GM21381 (cell line): ENCODE measurements around the gene SATB1.
"Not testable (repeated sequence)": the region's sequence is repeated elsewhere in the genome, so short reads cannot be mapped to it uniquely, and the experiment has no call there.

ENCODE experiments used
- ATAC-seq: cut with Tn5 transposase; IDR thresholded peaks from one replicate; pipeline ENCODE4 v1.9.1; 2021; ENCODE audit warnings: mild to moderate bottlenecking, moderate library complexity; ENCODE audit not compliant: unreplicated experiment

The SATB1 gene

DNA sequence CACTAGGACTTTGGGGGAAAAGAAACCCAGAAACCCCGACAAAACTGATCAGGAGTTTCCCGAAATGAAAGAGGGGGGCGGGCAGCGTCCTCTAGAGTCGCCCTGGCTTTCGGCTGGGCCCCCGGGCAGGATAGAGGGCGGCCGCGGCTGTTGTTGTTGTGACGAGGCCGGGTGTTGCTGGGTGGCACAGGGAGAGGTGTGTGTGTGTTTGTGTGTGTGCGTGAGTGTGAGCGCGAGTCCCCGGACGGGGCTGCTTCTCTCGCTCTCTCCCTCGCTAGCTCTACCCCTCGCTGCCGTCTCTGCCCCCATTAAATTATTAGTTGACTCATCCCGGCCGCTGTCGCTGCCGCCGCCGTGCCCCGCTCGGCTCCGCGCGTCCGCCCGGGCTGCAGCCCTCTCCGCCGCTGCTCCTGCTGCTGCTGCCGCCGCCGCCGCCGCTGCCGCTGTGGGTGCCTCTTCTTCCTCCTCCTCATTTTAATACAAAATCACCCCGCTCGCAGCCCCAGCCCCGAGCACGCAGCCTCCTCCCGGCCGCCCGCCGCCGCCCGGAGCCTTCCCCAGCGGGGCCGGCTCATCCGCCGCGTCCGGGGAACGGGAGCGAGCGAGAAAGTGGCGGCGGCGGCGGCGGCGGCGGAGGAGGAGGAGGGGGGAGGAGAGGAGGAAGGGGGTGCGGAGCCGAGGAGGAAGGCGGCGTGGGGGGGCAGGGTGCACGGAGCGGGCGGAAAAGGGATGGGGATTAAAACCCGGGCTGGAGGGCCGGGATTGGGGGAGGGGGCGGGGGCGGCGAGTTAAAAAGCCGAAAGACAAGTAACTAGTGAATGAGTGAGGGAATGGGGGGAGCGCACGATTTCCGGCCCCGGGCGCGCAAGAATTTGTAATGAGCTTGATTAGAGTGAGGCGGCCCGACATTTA lies at the start of gene SATB1:
Gene SATB1 (minus strand): TSS at position 611 of the 912 bp plus-strand sequence. CDS start 4,372 bp downstream, outside the sequence.
- peak; percentile 55 for ATAC-seq

DNA sequence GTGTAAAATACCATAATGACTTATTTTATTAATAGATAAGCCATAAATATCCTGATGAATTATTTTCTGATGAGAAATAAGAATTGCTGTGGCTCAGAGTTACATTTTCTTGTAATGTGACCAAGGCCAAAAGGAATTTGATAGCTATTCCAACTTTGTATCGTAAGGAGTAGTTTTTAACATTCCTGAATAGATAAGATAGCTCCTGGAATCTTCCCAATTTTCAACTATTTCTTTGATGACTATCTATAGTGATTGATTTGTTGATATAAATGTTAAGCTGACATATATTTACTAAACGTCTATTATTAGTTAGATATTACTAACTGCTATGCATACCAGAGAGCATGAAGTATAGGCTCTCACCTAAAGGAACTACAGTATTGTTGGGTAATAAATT lies 49.1 kb upstream of the SATB1 start:
- ATAC-seq = no peak

DNA sequence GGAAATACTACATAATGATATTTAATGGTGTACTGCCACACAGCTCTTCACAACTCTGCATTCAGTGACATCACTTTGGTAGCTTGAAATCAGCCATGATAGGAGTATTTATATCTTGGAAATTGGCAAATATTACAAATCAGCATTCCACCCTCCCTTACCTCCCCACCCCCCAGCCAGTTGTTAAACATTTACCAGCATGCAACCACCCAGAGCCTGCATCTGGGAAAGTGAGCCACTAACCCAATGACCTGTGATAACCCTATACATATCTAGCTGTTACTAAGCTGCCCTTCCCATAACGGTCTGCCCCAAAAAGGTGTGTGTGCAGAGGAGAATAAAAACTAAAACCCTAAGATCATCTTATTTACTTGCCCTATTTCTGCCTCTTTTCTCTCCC lies 44.6 kb upstream of the SATB1 start:
- ATAC-seq = no peak

DNA sequence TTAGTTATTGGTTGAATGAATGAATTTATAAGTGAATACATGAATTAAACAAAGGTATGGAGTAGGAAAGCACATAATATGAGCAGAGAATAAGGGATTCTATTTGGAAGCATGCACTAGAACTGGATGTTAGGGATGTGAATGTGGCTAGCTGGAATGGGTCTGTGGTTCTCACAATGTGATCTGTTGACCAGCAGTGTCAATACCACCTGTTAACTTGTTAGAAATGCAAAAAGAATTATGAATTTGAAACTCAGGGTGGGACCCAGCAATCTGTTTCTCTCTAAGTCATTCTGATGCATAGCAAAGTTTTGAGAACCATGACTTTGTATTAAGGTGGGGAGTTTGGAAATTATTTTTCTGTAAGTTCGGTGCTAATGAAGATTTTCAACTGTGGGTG lies 41.0 kb upstream of the SATB1 start:
- no peak for ATAC-seq

DNA sequence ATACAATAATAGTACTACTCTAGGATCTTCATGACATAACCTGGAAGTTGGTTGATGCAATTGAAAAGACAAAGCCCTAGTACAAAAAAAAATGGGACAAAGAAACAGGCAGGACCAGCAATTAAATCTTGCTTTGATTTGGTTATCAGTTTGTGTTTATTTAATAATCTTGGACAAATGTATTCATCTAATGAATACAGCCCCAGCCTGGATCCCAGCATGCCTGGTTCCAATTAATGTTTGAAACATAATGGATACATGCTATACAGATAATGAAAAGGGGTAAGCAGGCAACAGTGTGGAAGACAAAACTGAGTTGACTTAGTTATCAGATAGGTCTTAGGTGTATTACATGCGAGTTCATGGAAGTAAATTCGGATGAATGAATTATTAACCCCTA lies 29.6 kb upstream of the SATB1 start:
- no peak for ATAC-seq

DNA sequence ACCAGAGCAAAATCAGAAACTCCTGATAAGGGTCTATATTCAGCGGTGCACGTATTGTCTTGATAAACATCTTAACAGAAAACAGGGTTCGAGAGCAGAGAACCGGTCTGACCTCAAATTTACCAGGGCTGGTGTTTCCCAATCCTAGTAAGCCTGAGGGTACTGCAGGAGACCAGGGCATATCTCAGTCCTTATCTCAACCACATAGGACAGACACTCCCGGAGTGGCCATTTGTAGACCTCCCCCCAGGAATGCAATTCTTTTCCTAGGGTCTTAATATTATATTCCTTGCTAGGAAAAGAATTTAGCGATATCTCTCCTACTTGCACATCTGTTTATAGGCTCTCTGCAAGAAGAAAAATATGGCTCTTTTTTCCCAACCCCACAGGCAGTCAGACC lies 24.5 kb upstream of the SATB1 start:
- ATAC-seq = not testable (repeated sequence)

DNA sequence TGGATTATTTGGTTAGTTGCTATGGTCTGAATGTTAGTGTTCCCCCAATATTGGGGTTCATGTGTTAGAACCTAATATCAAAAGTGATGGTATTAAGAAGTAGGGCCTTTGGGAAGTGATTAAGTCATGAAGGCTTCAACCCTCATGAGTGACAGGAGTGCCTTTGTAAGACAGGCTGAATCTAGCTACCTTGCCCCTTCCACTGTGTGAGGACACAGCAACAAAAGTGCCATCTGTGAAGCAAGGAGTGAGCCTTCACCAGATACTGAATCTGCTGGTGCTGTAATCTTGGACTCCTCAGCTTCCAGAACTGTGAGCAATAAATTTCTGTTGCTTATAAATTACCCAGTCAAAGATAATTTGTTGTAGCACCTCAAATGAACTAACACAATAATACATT lies 22.6 kb upstream of the SATB1 start:
- no peak for ATAC-seq

DNA sequence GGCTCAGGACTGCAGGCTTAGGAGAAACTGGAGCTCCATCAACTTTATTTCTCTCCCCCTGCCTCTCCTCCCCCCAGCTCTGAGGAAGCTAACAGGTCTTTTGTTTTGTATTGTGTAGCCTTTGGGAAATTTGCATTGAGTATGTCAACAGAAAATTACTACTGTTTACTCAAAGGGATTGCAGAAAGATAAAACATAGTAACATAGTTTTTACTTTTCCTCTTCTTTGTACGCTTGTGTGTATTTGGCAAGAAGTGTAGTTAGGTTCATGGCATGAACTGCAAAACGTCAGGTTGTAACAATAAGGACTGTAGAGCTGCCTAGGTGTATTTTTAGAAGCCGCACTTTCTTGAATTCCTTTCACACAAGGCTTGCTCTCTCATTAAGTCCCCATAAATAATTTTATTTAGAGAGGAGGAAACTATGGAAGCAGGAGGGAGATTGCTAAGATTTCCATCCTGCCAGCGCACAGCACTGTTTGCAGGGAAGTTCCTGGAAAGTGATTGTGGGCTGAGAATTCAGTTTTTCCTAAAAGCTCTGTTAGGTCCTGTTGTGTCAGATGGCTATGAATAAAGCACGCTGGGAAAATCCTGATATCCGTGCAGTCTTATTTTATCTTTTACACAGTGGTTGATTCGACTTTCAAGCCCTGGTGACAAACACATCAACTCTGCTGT lies 21.1 kb upstream of the SATB1 start:
- ATAC-seq = no peak

DNA sequence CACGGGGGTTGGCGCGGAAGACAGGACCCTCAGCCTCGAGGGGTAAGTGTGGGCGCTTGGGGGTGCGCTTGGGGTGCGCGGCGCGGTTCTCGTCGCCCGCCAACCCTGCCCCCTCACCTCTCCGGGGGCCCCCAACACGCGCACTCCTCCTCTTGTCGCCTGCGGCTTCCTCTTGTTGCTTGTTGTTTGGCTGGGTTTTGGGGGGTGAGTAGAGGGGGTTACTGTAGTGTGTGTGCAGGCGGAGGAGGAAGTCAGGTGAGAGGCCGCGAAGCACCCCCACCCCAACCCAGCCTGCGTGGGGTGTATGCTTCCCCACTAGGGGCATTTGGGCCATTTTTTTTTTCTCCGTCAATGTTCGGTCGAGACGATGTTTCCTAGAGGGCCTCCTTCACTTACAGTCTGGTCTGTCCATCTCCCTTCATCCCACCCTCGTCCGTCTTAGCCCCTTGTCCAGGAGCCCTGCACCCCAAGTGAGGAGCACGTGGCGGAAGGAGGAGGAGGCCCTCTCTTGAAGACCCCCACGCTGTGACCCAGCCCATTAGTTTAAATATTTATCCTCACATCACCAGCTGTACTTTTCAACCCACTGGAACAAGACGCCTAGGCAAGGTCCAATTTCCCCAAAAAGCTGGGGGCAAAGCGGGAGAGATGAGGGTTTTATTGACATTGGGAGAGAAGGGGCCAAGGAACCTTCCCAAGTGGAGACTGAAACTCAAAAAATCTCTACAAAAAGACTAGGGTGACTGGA lies 20.4 kb upstream of the SATB1 start:
- peak; percentile 11 for ATAC-seq

DNA sequence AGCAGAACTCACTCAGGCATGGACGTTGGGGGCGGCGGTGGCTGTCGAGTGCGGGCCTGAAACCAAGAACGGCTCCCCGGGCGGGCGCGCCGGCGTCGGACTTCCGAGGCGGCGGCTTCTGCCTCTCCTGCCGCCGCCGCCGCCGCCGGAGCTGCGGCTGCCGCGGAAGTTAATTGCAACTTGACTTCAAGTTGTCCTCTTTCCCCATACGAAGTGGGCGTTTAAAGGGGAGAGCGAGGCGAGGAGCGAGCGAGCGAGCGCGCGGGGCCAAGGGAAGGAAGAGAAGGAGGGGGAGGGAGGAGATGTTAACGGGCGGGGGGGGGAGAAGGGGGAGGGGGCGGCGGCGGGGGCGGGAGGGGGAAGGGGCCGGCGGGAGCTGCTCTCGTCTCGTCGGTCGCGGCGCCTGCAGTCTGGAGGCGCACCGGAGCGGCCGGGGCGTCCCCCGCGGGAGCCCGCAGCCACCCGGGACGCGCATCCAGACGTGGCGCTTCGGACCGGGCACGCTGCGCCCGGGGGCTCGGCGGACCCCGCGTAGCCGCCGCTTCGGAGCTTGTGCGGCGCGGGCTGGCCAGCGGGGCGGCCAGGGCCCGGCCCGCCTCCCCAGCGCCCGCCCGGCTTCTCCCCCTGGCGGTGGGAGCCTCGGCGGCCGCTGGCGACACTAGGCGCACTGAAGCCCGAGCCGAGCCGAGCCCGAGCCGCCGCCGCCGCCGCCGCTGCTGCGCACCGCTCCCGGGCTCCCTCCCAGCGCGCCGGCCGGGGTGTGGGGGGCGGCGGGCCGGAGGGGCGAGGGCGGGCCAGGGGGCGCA lies 19.7 kb upstream of the SATB1 start:
- peak; percentile 91 for ATAC-seq

DNA sequence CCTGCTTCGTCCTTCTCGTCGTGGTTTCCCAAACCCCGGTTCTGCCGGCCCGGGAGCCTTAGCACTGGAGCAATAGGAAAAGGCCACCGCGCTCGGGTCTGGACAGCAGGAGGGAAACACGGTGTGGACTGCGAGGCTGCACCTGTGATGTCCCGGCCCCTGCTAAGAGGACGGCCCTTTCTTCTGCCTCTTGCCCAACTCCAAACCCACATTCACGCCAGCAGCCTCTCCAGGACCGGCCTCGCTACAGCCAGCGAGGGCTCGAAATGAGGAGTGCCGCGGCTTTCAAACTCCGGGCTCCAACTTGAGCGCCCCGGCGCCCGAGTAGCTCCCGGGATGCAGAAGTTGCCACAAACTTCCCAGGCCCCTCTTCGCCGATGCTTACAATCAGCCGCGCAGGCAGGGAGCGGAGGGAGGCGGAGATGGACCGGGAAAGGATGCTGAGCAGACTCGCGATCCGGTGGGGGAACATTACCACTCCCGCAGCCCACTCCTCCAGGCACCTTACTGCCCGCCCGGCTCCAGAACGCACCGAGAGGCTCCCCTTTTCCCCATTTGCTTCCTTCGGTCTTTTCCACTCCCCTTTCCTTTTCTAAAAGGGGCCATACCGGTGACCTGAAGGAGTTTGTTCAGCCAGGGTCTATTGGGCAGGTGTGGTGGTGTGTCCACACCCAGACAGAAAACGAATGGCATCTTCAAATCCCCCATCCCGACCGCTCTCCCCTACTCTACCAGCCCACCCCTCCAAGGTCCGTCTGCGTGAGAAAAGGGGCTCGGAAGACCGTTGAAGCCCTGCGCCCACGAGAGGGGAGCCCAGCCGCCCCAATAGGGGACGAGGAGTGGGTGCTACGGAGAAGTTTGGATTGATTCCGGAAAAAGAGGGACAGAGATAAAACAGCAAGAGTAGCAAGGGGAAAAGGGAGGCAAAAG lies 18.8 kb upstream of the SATB1 start:
- ATAC-seq = no peak

DNA sequence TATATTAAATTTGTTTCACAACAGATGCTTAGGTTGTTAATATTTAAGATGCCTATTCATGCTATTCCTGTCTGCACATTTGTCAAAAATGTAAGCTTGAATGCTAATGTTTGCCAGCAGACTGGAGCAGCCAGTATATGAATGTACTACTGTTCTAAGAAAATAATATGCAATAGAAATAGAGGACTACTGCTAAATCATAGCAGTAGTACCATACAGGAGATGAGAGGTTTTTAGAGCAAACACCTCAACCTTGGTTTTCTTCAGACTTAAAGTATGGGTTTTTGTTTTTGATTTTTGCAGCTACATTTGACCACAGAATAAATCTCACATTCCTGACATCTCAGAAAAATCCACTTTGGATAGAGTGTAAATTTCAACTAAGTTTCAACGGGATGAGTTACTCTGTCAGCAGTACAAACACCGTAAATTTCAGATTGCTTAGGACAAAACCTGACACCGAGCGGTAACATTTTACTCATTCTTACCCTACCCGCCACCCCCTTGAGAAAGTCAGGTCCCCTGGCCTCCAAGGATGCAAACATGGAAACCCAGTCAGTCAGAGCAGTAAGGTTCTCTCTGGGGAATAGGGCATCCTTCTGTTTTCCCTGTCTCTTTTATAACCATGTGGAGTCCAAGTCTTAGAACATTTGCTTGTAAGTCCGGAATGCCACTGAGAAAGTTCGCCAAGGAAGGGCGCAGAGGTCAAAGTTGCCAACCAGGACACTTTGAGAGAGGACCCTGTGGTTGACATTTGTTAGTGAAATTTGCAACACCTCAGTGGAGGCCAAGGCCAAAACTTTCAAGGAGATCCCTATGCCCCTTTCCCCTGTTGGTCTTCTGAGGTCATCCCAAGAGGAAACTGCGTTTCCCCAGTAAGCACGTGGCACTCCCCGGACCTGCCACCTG lies 17.9 kb upstream of the SATB1 start:
- no peak for ATAC-seq

DNA sequence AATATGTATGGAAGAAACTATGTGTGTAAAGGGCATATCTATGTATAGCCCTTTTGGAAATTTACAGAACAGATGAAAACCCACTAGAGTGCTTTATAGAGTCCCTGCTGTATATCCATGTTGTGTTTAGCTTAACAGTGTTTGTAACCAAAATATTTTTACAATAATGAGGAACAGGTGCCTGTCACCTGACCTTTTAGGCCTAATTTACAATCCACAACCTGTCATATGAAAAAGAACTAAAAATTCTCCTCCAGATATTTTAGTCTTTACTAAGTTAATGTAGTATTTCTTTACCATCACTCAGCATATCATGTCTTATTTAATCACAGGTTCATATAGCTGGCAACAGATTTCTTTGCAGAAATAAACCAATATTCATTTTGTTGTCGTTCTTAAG lies 16.4 kb upstream of the SATB1 start:
- no peak for ATAC-seq

DNA sequence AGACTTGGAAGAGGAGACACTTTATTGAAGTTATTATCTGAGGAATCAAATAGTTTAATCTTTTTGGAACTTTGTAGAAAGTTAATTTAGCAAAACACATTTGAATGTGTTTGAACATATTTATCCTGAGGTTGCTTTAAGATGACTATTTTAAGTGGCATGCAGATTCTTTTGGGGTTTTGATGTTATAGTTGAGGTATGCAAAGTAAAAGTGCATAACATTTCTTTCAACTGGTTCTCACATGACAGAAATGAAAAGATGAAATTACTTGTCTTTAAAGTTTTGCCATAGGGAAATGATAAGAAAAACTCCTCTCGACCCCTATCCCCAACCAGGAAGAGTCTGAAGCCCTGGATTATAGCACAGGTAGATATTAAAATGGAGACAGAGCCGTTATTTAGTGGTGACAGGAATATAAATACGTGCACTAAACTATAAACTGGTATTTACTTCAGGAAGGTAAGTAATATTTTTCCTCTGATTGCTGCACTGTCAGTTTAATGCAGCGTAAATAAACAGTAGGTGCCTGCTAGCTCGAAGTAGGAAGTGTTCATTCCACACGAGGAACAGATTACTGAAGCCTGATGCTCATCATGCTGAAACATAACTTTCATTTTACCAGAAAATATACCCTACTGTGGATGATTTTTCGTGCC lies 15.1 kb upstream of the SATB1 start:
- ATAC-seq = no peak

DNA sequence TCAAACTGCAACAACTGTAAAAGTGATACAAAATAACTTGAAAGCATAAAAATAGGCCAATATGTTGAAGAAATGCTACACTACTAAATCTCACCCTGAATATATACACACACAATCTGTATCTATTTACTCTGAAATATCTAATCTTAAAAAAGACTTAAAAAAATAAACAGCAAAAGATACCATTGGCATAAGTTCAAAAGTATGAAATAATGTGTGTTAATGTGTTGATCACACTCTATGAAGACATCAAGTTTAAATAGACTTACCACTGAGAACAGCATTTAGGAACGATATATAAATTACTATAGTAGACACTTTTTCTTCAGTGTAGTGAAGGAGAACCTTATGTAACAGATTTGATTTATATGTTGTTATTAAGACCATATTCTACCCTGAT lies 14.1 kb upstream of the SATB1 start:
- no peak for ATAC-seq

DNA sequence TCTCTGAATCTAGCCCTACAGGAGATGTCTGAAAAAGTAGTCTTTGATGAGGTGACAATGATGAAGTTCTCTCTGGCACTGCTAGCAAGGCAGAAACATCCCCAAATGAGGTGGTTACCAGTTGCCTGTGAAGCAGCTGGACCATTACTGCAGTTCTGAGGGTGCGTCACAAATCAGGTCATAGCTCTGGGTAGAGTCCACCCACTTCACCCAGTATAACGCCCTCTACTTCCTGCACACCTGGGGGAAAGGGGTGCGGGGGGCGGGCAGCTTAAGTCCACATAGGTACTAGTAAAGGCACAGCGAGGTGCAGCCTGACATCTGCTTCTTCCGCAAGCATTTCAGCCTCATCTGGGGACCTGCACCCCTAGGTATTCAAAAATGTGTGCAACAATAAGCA lies 13.4 kb upstream of the SATB1 start:
- ATAC-seq = no peak

DNA sequence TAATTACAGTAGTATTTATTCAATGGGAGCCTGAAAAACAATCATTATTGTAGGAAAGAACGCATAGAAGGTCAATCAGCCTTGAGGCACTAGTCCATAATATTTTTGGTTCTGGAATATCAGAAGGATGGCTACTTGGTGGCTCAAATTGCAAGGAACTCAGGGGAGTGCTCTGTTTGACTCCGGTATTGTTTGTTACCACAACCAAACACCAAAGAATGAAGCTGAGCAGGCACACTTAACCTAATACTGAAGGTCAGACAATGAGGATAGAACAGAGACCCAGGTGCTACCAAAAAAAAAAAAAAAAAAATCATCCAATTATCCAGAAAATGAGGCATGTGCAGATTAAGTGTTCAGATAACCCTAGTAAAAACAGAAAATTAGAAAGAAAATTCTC lies 11.1 kb upstream of the SATB1 start:
- no peak for ATAC-seq

DNA sequence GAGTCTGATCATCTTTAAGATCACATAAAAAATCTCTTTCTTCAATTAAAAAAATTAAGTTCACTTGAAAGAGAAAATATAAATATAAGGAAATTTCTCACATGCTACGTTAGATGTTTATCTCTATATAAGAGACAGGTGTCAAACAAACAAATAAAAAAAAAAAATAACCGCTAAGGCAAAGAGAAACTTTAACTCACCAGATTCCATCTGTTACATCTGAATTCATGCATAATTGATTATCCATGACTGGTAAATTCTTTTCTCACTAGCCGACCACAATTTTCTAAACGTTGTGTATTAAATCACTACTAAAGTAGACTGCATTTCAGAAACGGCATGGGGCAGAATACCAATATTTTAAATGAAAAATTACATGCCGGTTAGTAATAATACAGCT lies 9.6 kb upstream of the SATB1 start:
- ATAC-seq = no peak
